Measurements from ENCODE around the gene TUBE1. TPM values are rescaled to one million over a fixed set of nuclear protein-coding genes. Genes with fewer than 3 reads are reported as not detected.

Gene TUBE1, protein sequence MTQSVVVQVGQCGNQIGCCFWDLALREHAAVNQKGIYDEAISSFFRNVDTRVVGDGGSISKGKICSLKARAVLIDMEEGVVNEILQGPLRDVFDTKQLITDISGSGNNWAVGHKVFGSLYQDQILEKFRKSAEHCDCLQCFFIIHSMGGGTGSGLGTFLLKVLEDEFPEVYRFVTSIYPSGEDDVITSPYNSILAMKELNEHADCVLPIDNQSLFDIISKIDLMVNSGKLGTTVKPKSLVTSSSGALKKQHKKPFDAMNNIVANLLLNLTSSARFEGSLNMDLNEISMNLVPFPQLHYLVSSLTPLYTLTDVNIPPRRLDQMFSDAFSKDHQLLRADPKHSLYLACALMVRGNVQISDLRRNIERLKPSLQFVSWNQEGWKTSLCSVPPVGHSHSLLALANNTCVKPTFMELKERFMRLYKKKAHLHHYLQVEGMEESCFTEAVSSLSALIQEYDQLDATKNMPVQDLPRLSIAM
- 20.3 and 32.5 TPM in 2 replicates for polyA plus RNA-seq (2011; rRNA removed)
- polyA plus RNA-seq (2012; cell fraction: cytosol; rRNA removed) = 4.3 and 5.7 TPM in 2 replicates
- polyA plus RNA-seq (2012; cell fraction: nucleus; rRNA removed) = 6.5 TPM in 2 replicates
- 6.8 to 9.7 TPM (median 7.2 TPM) in 3 replicates for polyA plus RNA-seq (2017; fragmentation: RNase III; extraction: RNeasy Plus Mini Kit Qiagen cat#74134 plus additional on column Dnase treatment)
- 9.1 and 9.5 TPM in 2 replicates for polyA minus RNA-seq (2011; rRNA and poly(A)+ RNA removed)

- DNase-seq (ENCODE audit: low read depth in 1 of 2, low spot score in 1 of 2) (peak; percentile 39 to 95), ATAC-seq (peak; percentile 95 to 96), FAIRE-seq (no peak)
- TF ChIP-seq BCL3 (IDR thresholded peaks at IDR 0.05) (peak; percentile 53; the same call in 1 of the 3 replicates), POLR2A (IDR thresholded peaks at IDR 0.05; ENCODE audit: low read length) (peak; percentile 61), BHLHE40 (IDR thresholded peaks at IDR 0.05; ENCODE audit: low read depth, low read length) (no peak)
- TF ChIP-seq, protein P1, sequence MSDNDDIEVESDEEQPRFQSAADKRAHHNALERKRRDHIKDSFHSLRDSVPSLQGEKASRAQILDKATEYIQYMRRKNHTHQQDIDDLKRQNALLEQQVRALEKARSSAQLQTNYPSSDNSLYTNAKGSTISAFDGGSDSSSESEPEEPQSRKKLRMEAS (IDR thresholded peaks at IDR 0.05) = 0 out of 2 replicates have a peak, but pooled peaks have one; percentile 56
- Histone ChIP-seq H3K4me3 (peak within 1 kb of the TSS; percentile 80), H3K27ac (peak within 1 kb of the TSS; percentile 84 to 90), H3K9me3 (no peaks in the 10 kb centered on the region), H3K4me2 (peak within 1 kb of the TSS; percentile 81), H3K4me1 (peaks cover 6% of the 10 kb centered on the region; the same call in 2 of the 3 replicates)
- ChIA-PET CTCF (interaction anchor here (0.6 to 3.2 kb wide), 13 partner anchors 8 to 1737 kb away, joined by 3 to 34 read pairs (median 4); no protein-coding TSS in a partner anchor), POLR2A (interaction anchor here (0.6 kb wide), 1 partner anchor 812 kb away, joined by 3 read pairs; no protein-coding TSS in a partner anchor)
- WGBS (ENCODE audit: missing lambda C conversion rate) = 2% methylated on average over 31 of the region's 60 CpGs
Measured at GRCh38 chr6:112087136-112087911, at the start of gene TUBE1, which contains the start of gene FAM229B. TUBE1 (minus strand) TSS chr6:112087482; CDS start chr6:112087434, 48 bp downstream. FAM229B (plus strand) TSS chr6:112087591; CDS start chr6:112099284, 11,693 bp downstream.

GRCh38 chr6:112130878-112131277 lies 43.6 kb upstream of the TUBE1 start:
- Histone ChIP-seq H3K4me1 (no peaks in the 10 kb centered on the region), H3K4me3 (no peak overlapping the region), H3K4me2 (no peak overlapping the region), H3K27ac (no peak overlapping the region), H3K9me3 (no peaks in the 10 kb centered on the region)
- TF ChIP-seq FOSL2 (IDR thresholded peaks at IDR 0.05) = no peak
- TF ChIP-seq FOSL2 (CRISPR knock-in tag; IDR thresholded peaks at IDR 0.05) = no peak
- TF ChIP-seq NR3C1 (IDR thresholded peaks at IDR 0.05) = no peak
- TF ChIP-seq POLR2AphosphoS2 (conservative IDR thresholded peaks at IDR 0.05; ENCODE audit: low read length) = no peak
- TF ChIP-seq NPAS2 (CRISPR knock-in tag; IDR thresholded peaks at IDR 0.05; ENCODE audit: borderline replicate concordance) = no peak
- TF ChIP-seq MAFK (IDR thresholded peaks at IDR 0.05; ENCODE audit: partially characterized antibody) = no peak
- TF ChIP-seq, protein P2, sequence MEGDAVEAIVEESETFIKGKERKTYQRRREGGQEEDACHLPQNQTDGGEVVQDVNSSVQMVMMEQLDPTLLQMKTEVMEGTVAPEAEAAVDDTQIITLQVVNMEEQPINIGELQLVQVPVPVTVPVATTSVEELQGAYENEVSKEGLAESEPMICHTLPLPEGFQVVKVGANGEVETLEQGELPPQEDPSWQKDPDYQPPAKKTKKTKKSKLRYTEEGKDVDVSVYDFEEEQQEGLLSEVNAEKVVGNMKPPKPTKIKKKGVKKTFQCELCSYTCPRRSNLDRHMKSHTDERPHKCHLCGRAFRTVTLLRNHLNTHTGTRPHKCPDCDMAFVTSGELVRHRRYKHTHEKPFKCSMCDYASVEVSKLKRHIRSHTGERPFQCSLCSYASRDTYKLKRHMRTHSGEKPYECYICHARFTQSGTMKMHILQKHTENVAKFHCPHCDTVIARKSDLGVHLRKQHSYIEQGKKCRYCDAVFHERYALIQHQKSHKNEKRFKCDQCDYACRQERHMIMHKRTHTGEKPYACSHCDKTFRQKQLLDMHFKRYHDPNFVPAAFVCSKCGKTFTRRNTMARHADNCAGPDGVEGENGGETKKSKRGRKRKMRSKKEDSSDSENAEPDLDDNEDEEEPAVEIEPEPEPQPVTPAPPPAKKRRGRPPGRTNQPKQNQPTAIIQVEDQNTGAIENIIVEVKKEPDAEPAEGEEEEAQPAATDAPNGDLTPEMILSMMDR (IDR thresholded peaks at IDR 0.05) = no peak
- no peak for TF ChIP-seq KDM1A (IDR thresholded peaks at IDR 0.05; ENCODE audit: low read depth)
- no peak for TF ChIP-seq NFE2L2 (conservative IDR thresholded peaks at IDR 0.05; ENCODE audit: low read length)
- TF ChIP-seq SMC3 (IDR thresholded peaks at IDR 0.05) = no peak
- ChIA-PET POLR2A (no interaction called here), CTCF (no interaction called here)
- no peak for DNase-seq (ENCODE audit: low read depth in 1 of 2, low spot score in 1 of 2)
- ATAC-seq = no peak
- no peak for FAIRE-seq
- 21% methylated on average over 3 of the region's 3 CpGs for WGBS (ENCODE audit: missing lambda C conversion rate)

GRCh38 chr6:112128208-112128607 lies 40.9 kb upstream of the TUBE1 start:
- Histone ChIP-seq H3K4me3 (no peak overlapping the region), H3K9me3 (no peaks in the 10 kb centered on the region), H3K27ac (no peak overlapping the region), H3K4me2 (no peak overlapping the region), H3K4me1 (no peaks in the 10 kb centered on the region)
- DNase-seq (ENCODE audit: low read depth in 1 of 2, low spot score in 1 of 2) (no peak), FAIRE-seq (no peak), ATAC-seq (no peak)
- POLR2A ChIA-PET = no interaction called here
- TF ChIP-seq CHD2 (IDR thresholded peaks at IDR 0.05; ENCODE audit: low read length, partially characterized antibody) = no peak
- TF ChIP-seq KDM1A (IDR thresholded peaks at IDR 0.05; ENCODE audit: low read depth) = no peak
- TF ChIP-seq, protein P1 (IDR thresholded peaks at IDR 0.05) = no peak
- no peak for TF ChIP-seq NFE2L2 (conservative IDR thresholded peaks at IDR 0.05; ENCODE audit: low read length)
- TF ChIP-seq MYC (IDR thresholded peaks at IDR 0.05; ENCODE audit: borderline replicate concordance, low read length) = no peak
- TF ChIP-seq USF2 (IDR thresholded peaks at IDR 0.05) = no peak
- no peak for TF ChIP-seq POLR2A (IDR thresholded peaks at IDR 0.05; ENCODE audit: low read length)
- no peak for TF ChIP-seq GATA3 (IDR thresholded peaks at IDR 0.05; ENCODE audit: borderline replicate concordance)
- TF ChIP-seq SREBF2 (IDR thresholded peaks at IDR 0.05) = no peak
- no peak for TF ChIP-seq NPAS2 (CRISPR knock-in tag; IDR thresholded peaks at IDR 0.05; ENCODE audit: borderline replicate concordance)
- TF ChIP-seq NR3C1 (IDR thresholded peaks at IDR 0.05) = no peak
- TF ChIP-seq HDAC2 (IDR thresholded peaks at IDR 0.05) = no peak
- CTCF ChIA-PET = no interaction called here
- WGBS (ENCODE audit: missing lambda C conversion rate) = 64% methylated on average over 5 of the region's 5 CpGs
